ENCODE results near the gene MLLT10.

DNA sequence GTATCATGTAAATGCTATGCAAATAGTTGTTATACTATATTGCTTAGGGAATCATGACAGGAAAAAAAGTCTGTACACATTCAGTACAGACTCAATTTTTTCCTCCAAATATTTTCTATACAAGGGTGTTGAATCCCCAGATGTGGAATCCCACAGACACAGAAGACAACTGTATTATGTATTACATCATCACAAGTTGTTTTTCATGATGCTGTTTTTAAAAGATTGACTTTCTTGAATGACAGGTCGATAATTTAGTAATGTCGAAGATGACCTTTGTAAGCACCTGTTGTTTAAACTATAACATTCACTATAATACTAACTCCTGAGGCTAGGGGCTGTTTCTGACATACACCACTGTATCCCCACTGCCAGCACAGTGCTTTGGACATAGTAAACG lies 143.5 kb downstream of the MLLT10 start:
- TF ChIP-seq, protein P1, sequence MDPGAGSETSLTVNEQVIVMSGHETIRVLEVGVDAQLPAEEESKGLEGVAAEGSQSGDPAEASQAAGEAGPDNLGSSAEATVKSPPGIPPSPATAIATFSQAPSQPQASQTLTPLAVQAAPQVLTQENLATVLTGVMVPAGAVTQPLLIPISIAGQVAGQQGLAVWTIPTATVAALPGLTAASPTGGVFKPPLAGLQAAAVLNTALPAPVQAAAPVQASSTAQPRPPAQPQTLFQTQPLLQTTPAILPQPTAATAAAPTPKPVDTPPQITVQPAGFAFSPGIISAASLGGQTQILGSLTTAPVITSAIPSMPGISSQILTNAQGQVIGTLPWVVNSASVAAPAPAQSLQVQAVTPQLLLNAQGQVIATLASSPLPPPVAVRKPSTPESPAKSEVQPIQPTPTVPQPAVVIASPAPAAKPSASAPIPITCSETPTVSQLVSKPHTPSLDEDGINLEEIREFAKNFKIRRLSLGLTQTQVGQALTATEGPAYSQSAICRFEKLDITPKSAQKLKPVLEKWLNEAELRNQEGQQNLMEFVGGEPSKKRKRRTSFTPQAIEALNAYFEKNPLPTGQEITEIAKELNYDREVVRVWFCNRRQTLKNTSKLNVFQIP (CRISPR knock-in tag; IDR thresholded peaks at IDR 0.05; ENCODE audit: borderline replicate concordance, low read depth) = no peak
- TF ChIP-seq, protein P2, sequence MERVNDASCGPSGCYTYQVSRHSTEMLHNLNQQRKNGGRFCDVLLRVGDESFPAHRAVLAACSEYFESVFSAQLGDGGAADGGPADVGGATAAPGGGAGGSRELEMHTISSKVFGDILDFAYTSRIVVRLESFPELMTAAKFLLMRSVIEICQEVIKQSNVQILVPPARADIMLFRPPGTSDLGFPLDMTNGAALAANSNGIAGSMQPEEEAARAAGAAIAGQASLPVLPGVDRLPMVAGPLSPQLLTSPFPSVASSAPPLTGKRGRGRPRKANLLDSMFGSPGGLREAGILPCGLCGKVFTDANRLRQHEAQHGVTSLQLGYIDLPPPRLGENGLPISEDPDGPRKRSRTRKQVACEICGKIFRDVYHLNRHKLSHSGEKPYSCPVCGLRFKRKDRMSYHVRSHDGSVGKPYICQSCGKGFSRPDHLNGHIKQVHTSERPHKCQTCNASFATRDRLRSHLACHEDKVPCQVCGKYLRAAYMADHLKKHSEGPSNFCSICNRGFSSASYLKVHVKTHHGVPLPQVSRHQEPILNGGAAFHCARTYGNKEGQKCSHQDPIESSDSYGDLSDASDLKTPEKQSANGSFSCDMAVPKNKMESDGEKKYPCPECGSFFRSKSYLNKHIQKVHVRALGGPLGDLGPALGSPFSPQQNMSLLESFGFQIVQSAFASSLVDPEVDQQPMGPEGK (CRISPR knock-in tag; IDR thresholded peaks at IDR 0.05; ENCODE audit: borderline replicate concordance) = no peak
- TF ChIP-seq ZNF70 (CRISPR knock-in tag; IDR thresholded peaks at IDR 0.05) = no peak
